HG02938 (cell line): Measurements from ENCODE around the gene AOAH.
"Not testable (repeated sequence)": the region's sequence is repeated elsewhere in the genome, so short reads cannot be mapped to it uniquely, and the experiment has no call there.

ENCODE experiments used
- ATAC-seq: cut with Tn5 transposase; IDR thresholded peaks from one replicate; pipeline ENCODE4 v1.9.1; 2021; ENCODE audit warnings: mild to moderate bottlenecking, moderate library complexity; ENCODE audit not compliant: unreplicated experiment

Gene AOAH

DNA sequence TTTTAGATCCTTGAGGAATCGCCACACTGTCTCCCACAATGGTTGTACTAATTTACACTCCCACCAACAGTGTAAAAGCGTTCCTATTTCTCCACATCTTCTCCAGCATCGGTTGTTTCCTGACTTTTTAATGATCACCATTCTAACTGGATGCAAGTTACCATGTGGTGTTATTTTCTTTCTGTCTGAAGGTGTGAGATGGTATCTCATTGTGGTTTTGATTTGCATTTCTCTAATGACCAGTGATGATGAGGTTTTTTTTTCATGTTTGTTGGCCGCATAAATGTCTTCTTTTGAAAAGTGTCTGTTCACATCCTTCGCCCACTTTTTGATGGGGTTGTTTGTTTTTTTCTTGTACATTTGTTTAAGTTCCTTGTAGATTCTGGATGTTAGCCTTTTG, 20.4 kb downstream of the AOAH start:
- not testable (repeated sequence) for ATAC-seq

DNA sequence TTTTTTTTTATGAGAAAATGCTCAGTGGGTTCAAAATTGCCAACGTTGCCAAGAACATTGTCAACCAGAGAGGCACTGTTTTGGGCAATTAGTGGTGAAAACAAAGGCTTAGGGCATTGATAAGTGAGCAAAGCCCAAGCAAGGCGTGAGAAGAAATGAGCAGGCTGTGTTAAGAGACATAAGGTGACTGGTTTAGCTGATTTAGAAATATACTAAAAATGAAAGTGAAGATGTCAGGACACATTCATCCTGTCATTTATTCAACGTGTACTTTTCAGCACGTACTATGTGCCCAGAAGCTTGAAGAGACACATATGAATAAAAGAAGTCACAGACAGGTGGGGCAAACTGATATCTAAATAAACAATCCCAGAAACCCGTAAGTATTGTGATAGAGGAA, 31.8 kb downstream of the AOAH start:
- ATAC-seq = peak; percentile 63

DNA sequence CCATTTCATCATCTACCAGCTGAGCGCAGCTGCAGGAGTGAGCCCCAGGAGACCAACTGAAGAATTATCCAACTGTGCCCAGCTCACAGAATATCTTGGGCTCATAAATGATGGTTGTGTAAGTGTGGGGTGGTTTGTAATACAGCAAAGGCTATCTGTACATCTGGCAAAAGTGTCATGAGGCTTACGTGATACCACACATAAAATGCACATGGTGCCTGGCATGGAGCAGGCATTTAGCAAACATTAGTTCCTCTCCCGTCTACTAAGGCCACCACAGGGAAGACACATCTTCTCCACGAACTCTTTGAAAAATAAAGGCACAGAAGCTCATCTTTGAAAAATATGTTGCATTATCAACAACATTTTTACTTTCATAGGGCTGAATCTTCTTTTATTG, 32.3 kb downstream of the AOAH start:
- ATAC-seq = no peak

DNA sequence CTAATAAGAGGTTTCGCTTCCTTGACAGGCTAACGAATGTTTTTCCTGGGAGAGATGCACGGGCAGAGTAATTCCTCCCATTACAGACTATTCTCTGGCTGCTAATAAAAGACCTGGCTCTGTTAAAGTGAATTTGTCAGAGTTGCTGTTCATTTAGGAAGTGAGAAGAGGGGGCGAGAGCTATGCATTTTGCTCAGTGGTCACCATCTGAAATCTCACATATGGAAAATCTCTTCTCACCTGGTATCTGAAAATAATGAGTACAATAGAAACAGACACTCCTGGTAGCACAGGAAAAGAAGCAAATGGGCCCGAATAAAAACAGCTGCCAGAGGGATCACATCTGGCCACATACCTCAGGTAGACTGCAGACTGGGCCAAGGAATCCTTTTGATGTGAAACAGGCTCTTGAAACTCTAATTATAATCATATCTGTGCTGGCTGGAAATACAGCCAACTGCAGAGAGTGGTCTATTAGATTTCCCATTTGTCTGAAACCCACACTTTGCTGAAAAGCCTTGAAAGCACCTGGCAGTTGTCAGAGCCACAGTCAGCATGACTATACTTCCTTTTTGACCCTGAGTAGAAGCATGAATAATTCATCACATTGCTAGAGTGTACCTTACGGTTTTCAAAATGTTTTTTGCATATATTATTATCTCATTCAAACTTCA, 33.6 kb downstream of the AOAH start:
- peak; percentile 46 for ATAC-seq

DNA sequence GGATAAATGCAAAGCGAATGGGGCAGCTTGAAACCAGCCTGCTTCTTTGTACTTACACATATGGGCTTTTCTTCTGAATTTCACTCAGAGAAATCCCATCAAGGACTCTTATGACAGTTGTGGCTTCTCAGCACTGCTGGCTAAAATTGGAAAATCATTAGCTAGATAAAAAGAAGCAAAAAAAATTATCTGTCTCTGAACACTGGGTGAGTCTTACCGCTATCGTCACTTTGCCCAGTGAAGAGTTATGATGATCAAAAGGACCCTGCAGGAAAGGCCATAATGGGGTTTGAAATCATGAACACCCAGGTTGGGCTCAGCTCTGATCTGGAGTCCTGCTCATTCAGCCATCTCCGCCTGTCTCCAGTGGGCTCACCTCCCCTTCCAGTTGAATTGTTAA, 34.3 kb downstream of the AOAH start:
- ATAC-seq = no peak

DNA sequence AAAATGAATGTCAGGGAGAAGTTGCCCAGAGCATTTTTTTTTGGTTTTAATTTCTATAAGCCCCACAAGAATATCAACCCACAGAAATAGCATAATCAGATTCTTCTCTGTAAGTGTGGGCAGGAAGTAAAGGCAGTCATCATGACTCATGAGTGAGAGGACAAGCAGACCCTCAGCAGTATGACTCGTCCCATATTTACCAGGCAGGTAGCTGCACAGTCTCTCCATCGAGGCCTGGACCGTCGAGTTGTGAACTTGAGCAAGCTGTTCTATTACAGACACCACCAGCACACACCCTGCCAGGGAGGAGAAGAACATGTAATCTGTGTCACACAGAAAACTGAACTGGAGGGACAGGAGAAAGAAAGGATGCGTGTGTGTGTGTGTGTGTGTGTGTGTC, 37.8 kb downstream of the AOAH start:
- ATAC-seq = no peak

DNA sequence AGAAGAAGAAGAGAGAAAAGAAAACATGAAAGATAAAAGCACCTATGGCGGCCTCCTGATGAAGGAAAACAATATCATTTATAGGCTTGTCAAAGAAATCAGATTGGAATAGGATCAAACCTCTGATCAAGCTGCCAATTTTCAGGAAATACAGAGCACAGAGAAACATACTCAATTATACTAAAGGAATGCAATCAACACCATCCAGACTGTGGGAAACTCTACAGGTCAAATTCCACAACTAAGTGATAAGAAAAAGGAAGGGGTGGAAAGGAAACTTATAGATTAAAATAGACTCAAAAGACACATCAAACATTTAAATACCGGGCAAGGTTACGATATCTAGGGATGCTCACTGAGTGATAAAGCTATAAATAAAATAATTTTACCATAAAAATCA, 39.3 kb downstream of the AOAH start:
- no peak for ATAC-seq

DNA sequence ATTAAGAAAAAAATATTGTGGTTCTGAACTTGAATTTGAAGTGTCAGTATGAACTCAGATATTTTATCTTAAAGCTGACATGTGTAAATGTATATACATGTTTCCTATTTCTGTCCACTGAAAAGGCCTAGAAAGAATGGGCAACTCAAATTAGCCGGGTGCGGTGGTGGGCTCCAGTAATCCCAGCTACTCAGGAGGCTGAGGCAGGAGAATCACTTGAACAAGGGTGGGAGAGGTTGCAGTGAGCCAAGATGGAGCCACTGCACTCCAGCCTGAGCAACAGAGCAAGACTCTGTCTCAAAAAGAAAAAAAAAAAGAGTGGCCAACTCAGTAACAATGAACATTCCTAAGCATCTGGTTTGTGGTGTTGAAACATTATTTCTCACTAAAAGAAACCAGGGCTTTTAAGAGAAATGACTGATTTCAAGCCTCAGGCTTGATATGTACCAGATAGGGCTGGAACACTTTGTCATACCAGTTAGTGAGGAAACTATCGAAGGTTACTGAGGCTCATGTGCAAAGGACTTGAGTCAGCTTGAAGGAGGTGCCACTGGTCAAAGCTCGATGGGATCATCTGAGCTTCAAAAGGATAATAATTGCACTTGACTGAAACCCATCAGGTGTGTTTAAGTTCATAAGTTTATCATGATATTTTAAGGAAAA, 40.5 kb downstream of the AOAH start:
- ATAC-seq = no peak

DNA sequence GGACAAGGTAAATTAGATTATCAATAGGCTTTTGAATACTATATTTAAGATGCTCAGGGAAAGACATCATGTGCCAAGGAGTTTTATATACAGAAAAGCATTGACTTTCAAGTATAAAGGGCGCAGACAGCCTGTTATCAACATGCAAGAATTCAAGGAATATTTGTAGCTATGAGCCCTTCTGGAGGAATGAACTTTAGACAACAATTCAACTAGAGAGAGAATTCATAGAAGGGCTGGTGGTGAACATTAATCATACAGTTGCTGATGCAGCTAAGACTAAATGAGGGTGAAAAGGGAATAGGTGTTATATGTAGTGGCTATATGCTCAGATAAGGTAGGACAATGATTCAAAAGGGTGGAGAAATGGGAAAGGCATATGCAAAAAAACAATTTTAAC, 41.2 kb downstream of the AOAH start:
- ATAC-seq = no peak

DNA sequence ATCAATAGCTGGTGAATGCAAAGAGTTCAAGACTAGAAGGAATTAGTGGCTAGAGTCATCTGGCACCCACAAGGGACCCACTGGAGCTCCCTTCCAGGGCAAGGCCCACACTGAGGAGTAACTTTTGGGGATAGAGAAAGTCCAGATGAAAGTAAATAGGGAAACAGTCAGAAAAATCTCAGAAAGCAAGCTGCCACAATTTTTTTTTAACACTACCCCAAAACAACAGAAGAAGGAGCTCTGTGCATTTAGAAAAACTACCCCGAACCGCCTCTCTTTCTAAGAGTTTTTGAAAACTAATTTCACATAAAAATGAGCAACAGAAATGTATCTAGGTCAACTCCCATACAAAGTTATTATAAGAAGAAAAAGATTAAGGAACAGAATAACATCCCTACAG, 42.2 kb downstream of the AOAH start:
- ATAC-seq = no peak

DNA sequence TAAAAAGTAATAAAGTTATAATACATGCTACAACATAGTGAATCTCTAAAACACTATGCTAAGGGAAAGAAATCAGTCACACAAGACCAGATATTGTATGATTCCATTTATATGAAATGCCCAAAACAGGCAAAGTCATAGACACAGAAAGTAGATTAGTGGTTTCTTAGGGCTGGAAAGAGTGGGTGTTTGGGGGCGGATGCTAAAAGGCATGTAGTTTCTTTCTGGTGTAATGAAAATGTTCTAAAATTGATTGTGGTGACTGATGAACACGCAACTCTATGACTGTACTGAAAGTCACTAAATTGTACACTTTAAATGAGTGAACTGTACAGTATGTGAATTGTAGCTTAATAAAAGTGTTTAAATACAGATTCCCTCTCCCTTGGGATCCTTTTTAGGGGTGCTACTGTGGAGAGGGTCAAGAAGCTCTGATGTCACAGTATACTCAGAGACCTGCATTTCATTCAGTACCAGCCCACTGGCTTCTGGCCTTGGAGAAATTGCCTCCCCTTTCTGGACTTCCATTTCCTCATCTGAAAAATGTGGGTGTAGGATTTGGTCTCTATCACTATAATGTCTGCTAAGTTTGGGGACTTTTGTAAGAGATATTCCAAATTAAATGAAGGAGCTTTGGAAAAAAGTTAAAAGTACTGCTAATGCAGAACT, 46.4 kb downstream of the AOAH start:
- peak; percentile 68 for ATAC-seq

DNA sequence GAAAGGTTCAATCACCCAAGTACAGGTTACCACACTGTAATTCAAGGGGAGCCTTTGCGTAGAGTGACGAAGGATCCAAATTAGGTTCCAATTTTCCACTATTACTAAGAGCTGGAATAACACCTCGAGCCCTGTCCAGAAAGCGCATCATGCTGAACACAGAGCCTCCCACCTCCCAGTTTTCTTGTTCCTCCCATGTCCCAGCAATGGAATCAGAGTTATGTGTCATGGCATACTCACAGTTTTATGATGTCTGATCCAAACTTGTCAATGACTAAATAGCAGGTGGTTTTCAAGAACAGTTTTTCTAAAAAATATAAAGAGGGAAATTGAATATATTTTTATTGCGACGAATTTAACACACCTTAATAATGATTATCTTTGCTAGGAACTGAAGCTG, 50.6 kb downstream of the AOAH start:
- ATAC-seq = no peak

DNA sequence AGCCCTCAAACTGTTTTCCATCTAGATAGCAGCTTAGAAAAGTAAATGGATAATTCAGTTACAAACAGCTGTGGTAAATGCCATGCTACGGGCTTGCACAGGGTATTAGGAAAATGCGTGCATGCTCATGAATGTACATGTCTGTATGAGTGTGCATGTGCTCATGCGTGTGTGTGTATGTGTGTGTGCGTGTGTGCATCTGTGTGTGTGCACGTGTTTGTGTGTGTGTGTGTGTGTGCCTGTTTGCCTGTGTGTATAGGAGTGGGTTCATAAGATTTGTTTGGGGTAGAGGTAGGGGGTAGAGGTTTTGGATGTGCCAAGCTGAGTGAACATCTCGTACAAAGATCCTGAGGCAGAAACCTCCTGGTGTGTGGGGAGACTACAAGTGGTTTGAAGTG, 52.9 kb downstream of the AOAH start:
- no peak for ATAC-seq

DNA sequence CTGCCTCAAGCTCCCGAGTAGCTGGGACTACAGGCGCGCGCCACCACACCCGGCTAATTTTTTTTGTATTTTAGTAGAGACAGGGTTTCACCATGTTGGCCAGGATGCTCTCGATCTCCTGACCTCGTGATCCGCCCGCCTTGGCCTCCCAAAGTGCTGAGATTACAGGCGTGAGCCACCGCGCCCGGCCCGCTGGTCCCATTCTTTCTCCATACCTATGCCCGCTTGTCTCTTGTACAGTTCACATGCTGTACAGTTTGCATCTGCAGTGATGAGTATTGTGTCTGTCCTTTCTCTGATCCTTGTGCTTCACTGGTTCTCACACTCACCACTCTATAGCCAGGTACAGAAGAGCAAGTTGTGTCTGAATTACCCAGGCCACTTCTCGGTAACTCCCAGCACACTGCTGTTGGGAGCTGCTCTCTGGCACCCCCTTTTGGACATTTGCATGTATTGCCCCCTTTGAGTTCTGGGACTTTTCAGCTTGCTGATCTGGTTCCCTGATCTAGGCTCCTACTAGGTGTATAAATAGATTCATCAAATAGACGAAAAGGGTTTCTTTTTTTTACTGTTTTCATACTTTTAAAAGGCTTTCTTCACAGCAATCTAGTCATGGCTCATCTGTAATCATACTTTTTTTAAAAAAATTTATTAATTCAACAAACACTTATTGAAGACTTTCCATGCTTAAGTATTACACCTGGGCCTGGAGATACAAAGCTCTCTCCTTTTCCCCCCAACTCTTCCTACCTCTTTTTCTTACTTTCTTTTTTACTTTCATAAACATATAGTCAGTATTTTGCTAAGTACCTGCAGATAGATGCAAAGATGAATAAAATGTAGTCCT, 53.5 kb downstream of the AOAH start:
- ATAC-seq = peak; percentile 59

DNA sequence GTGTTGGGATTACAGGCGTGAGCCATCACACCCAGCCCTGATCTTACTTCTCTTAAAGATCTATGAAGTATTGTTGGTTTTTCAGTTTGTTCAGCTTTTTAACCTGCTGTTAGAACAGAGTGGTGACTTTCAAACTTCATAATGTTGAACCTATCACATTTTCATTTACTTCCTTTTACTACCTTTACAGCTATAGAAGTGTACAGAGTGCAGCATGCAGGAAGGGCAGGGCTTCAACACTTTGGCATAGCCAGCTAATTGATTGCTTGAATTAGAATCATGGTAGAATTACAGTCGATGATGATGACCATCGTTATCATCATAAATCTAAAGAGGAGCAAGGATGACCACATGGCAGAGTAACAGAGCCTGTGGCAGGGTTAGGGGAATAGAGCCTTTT, 55.5 kb downstream of the AOAH start:
- ATAC-seq = no peak

DNA sequence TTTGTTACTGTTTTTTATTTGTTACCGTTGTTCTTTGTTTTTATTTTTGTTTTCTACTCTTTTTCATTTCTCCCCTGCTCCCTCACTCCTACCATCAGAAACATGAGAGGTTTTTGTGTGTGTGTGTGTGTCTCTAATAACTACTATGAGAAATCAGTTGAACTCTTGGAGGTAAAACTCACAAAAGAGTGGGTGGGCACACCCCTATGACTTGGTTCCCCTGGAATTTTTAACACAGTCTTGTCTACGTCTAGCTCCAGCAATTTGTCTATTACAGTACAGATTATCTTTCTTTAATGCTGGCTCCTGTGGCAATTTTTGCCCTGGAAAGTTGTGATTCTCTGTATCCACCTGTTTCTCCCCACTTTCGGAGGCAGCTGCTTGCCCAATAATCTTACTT, 56.2 kb downstream of the AOAH start:
- no peak for ATAC-seq

DNA sequence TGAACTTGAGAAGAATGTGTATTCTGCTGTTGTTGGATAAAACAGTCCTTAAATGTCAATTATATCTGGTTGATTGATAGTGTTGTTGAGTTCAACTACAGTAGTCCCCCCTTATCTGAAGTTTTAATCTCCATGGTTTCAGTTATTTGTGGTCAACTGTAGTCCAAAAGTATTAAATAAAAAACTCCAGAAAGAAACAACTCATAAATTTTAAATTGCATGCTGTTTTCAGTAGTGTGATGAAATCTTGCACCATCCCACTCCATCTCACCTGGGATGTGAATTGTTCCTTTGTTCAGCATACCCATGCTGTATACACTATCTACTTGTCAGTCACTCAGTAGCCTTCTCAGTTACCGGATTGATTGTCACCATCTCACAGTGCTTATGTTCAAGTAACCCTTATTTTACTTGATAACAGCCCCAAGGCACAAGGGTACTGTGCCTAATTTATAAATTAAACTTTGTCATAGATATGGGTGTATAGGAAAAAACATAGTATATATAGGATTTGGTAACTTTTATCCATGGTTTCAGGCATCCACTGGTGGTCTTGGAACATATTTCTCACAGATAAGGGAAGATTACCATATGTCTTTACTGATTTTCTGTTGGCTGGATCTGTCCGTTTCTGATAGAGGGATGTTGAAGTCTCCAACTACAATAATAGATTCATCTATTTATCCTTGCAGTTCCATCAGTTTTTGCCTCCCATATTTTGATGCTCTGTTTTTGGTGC, 57.1 kb downstream of the AOAH start:
- ATAC-seq = no peak

DNA sequence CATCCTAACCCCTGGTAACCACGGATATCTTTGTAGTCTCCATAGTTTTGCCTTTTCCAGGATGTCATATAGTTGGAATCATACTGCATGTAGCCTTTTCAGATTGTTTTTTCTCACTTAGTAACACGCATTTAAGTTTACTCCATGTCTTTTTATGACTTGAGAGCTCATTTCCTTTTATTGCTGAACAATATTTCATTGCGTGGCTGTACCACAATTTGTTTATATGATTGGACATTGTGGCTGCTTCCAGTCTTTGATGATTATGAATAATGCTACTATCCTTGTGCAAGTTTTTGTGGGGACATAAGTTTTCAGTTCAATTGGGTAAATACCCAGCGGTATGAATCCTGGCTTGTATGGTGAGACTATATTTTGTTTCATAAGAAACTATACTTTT, 60.8 kb downstream of the AOAH start:
- no peak for ATAC-seq

DNA sequence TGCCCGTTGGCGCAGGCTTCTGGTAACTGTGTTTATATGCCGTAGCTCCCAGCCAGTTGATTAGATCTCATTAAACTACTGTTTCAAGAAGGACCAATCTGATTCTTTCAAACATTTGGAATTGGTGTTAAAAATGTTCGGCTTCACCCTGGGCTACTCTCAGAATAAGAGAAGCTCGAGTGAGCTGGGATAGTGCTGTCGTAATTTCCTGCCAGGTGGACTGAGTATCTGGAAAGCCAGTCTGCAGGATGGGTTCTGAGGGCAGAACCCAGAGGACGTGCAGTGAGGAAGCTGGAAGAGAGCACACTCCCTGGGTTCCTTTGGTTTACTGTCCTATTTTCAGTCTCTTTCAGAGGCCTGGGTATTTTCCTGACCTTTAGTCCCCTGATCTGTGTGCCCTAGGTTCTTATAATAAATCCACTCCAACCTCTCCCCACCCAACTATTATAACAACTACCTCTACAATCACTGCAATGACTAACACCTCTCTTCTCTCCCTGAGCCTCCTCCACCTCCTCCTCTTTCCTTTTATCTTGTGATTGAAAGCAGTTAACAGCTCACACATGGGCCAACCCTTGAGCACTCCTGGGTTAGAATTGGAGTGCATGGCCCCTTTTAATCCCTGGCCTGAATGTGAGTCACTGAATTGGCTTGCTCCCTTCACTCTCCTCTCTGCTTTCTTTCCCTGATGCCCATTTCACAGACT, 63.0 kb downstream of the AOAH start:
- ATAC-seq = no peak

DNA sequence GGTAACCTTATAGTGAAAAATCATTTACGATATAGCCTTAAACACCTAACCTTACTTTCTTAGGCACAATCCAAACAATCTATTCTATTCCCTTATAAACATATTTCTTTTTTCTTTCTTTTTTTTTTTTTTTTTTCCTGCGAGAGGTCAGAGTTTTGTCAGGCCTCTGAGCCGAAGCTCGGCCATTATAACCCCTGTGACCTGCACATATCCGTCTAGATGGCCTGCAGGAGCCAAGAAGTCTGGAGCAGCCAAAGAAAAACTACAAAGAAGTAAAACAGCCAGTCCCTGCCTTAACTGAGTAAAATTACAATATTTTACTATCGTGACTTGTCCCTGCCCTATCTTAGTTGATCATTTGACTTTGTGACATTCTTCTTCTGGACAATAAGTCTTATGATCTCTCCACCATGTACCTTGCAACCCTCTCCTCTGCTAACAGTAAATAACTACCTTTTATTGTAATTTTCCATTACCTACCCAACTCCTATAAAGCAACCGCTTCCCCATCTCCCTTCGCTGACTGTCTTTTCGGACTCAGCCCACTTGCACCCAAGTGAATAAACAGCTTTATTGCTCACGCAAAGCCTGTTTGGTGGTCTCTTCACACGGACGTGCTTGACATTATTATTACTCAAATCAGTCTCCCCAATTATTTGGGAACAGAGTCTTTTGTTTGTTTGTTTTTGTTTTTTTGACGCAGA, 64.5 kb downstream of the AOAH start:
- no peak for ATAC-seq
